Subcutaneous adipose tissue (tissue), 4 donors: ENCODE measurements around the gene SIN3B. TPM values are rescaled to one million over a fixed set of nuclear protein-coding genes. Genes with fewer than 3 reads are reported as not detected.

Source experiments
- CTCF ChIP-seq: fragments of 450-650 bp; IDR thresholded peaks from one replicate; pipeline ENCODE4 v1.5.1; 2016; ENCODE audit warnings: low read depth, mild to moderate bottlenecking, control low read depth, antibody characterized with exemption, moderate library complexity
- total RNA-seq, 4 donors: library from RNA; depleted of rRNA; stranded (reverse); fragments of >200 nt; gene quantifications; one replicate each; pipeline ENCODE4 v1.1.0, GENCODE V29; 2016

Gene SIN3B
- total RNA-seq, 4 donors from 2014 or later, result 44.4 to 94.0 (median 50.5) TPM

GRCh38 chr19:16859626-16860025 is 30.4 kb downstream of the SIN3B start:
- TF ChIP-seq CTCF, result no peak

GRCh38 chr19:16860118-16860517 is 30.9 kb downstream of the SIN3B start:
- TF ChIP-seq CTCF, result no peak

GRCh38 chr19:16861011-16861410 is 31.8 kb downstream of the SIN3B start:
- no peak for TF ChIP-seq CTCF

GRCh38 chr19:16861834-16862233 is 32.6 kb downstream of the SIN3B start:
- TF ChIP-seq CTCF, result no peak

- no peak for TF ChIP-seq CTCF
Observed at GRCh38 chr19:16862826-16863415, 33.7 kb downstream of the SIN3B start.

- TF ChIP-seq CTCF, result no peak
Observed at GRCh38 chr19:16867211-16867610, 38.0 kb downstream of the SIN3B start.

GRCh38 chr19:16868423-16869130 is 39.4 kb downstream of the SIN3B start:
- TF ChIP-seq CTCF, result no peak
